ENCODE results near the gene FAM161B. TPM values are rescaled to one million over a fixed set of nuclear protein-coding genes. Genes with fewer than 3 reads are reported as not detected.

FAM161B gene, protein sequence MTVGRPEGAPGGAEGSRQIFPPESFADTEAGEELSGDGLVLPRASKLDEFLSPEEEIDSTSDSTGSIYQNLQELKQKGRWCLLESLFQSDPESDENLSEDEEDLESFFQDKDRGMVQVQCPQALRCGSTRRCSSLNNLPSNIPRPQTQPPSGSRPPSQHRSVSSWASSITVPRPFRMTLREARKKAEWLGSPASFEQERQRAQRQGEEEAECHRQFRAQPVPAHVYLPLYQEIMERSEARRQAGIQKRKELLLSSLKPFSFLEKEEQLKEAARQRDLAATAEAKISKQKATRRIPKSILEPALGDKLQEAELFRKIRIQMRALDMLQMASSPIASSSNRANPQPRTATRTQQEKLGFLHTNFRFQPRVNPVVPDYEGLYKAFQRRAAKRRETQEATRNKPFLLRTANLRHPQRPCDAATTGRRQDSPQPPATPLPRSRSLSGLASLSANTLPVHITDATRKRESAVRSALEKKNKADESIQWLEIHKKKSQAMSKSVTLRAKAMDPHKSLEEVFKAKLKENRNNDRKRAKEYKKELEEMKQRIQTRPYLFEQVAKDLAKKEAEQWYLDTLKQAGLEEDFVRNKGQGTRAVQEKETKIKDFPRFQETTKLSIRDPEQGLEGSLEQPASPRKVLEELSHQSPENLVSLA
- 2.4 and 3.3 TPM in 2 replicates for total RNA-seq

DNA sequence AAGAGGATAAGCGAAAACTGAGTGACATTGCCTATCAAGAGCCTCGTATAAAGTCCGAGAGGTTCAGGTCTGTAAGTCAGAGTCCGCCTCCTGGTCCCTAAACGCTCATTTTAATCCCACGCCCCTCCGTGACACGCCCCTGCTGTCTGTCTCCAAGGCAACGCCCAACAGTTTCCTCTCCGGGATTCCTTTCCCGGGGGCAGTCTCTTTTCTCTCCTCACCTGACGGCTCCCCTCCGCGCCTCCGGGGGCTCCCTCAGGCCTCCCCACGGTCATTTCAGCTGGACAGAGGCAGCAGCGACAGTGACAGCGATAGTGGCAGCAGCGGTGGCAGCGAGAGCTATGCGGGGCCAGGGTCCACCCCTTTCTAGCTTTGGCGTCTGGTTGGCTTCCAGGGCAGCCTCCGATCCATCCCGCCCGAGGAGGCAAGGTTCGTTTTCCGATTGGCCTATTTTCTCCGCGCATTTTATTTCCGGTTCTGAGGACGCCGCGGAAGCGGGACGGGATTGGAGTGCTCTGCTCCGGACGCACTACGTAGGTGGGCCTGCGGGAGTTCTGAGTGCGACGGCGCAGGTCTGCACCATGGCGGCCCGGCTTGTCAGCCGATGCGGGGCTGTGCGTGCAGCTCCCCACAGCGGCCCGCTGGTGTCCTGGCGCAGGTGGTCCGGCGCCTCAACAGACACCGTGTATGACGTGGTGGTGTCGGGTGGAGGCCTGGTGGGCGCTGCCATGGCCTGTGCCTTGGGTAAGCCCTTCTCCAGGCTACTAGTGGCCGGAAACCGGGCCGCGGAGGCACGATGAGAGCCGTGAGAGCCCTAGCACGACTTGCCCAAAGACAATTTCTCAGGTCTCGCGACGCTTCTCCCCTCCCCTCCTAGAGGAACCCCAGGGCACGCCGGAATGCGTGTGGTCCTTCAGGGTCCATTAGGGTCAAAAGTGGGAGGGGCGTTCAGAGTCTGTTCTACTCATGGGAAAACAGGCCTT, at the start of gene FAM161B, which contains the start of gene COQ6:
Gene FAM161B (minus strand): TSS at position 343 of the 983 bp plus-strand sequence. CDS start 68 bp downstream, at position 275.
Gene COQ6 (plus strand): TSS at position 551 of the 983 bp plus-strand sequence. CDS start 31 bp downstream, at position 582.

DNA sequence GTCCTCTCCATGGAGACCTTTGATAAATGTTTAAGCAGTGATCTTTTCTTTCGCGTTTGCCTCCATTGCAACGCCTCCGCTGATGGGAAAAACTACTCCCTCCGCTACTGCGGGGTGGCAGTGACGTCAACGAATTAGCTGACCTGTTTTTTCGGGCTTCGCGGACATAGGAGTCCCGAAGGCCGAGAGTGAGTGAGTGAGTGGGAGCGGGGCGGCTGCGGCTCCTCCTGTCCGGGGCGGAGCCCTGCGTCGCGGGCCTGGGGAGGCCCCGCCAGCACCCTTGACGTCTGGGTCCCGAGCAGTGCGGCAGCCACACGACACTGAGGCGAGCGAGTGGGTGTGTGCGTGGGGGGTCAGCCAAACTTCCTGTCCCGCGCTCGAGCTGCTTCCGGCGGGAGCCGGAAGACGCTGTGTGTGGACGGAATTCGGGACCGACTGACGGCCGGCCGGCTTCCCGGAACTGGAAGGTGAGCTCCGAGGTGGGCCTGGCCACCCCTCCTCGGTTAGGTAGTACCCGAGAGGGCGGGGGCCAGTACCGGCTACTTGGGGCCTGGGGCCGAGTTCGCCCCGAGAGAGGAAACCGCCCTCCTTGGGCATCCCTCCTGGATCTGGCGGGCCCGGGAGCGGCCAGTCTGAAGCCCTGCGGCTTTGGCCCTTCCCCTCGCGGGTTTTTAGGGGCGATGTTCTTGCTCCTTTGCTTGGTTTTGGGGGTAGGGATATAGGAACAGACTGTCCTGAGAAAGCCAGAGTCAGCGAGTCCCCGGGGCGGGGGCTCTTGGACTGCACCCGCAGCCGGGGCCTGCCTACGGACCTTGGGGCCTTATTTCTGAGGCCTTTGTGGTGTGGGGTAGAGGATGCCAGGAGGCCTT, 63.2 kb downstream of the FAM161B start, which contains the start of gene ZNF410:
Gene ZNF410 (plus strand): TSS at position 411 of the 869 bp plus-strand sequence. CDS start 5,317 bp downstream, outside the sequence.

Other genes with a start within 250 kb of the FAM161B start
- gene PNMA1, start 235.7 kb downstream of the FAM161B start, total RNA-seq = 9.2 and 13.7 TPM in 2 replicates
- 5.7 and 5.9 TPM in 2 replicates for gene PTGR2, start 98.3 kb downstream of the FAM161B start, total RNA-seq
- 49.4 and 53.0 TPM in 2 replicates for gene ZNF410, start 63.2 kb downstream of the FAM161B start, total RNA-seq
- 15.1 and 15.7 TPM in 2 replicates for gene COQ6, start 208 bp upstream of the FAM161B start, total RNA-seq
- gene ENTPD5, start 69.2 kb upstream of the FAM161B start, total RNA-seq = 5.2 and 6.5 TPM in 2 replicates
- 4.6 and 6.9 TPM in 2 replicates for gene BBOF1, start 69.3 kb upstream of the FAM161B start, total RNA-seq
- 35.3 and 36.5 TPM in 2 replicates for gene ALDH6A1, start 134.4 kb upstream of the FAM161B start, total RNA-seq
- 4.9 and 5.0 TPM in 2 replicates for gene LIN52, start 134.9 kb upstream of the FAM161B start, total RNA-seq

Measured in bronchial smooth muscle cell (primary cell).